Ammon's horn (tissue), 1 donor: ENCODE results near the gene THBS3.
"Not testable (repeated sequence)": the region's sequence is repeated elsewhere in the genome, so short reads cannot be mapped to it uniquely, and the experiment has no call there.

Source experiments
- DNase-seq: peaks from one replicate; pipeline ENCODE4 v3.0.0-alpha.2; 2016; ENCODE audit warnings: low spot score

Gene THBS3

GRCh38 chr1:155173478-155174323 is 34.0 kb downstream of the THBS3 start, which contains the start of gene TRIM46:
TSS of gene TRIM46 (plus strand) at chr1:155173849. CDS start at chr1:155173967, 118 bp downstream.
- peak; percentile 77 for DNase-seq

GRCh38 chr1:155172732-155173477 is 34.8 kb downstream of the THBS3 start, which contains the start of gene KRTCAP2:
TSS of gene KRTCAP2 (minus strand) at chr1:155173304. CDS start at chr1:155173224, 80 bp downstream.
- peak; percentile 97 for DNase-seq

- DNase-seq, result no peak
Observed at GRCh38 chr1:155171836-155172731, 35.6 kb downstream of the THBS3 start.

GRCh38 chr1:155170806-155171205 is 36.9 kb downstream of the THBS3 start:
- DNase-seq, result no peak

- DNase-seq, result no peak
Observed at GRCh38 chr1:155170101-155170785, 37.5 kb downstream of the THBS3 start.

- DNase-seq, result no peak
Observed at GRCh38 chr1:155169541-155169940, 38.2 kb downstream of the THBS3 start.

- no peak for DNase-seq
Observed at GRCh38 chr1:155168456-155169210, 39.1 kb downstream of the THBS3 start.

- not testable (repeated sequence) for DNase-seq
Observed at GRCh38 chr1:155168105-155168445, 39.6 kb downstream of the THBS3 start.

GRCh38 chr1:155167166-155168104 is 40.3 kb downstream of the THBS3 start:
- DNase-seq, result peak; percentile 95

GRCh38 chr1:155166471-155167165 is 41.1 kb downstream of the THBS3 start:
- peak; percentile 62 for DNase-seq

- no peak for DNase-seq
Observed at GRCh38 chr1:155166051-155166470, 41.6 kb downstream of the THBS3 start.

GRCh38 chr1:155164625-155165024 is 43.1 kb downstream of the THBS3 start:
- not testable (repeated sequence) for DNase-seq

GRCh38 chr1:155163785-155164184 is 43.9 kb downstream of the THBS3 start:
- DNase-seq, result not testable (repeated sequence)

GRCh38 chr1:155162631-155163030 is 45.1 kb downstream of the THBS3 start:
- DNase-seq, result not testable (repeated sequence)

- no peak for DNase-seq
Observed at GRCh38 chr1:155160128-155160527, 47.6 kb downstream of the THBS3 start.

- no peak for DNase-seq
Observed at GRCh38 chr1:155158991-155159390, 48.7 kb downstream of the THBS3 start.

- DNase-seq, result not testable (repeated sequence)
Observed at GRCh38 chr1:155155996-155156643, 51.6 kb downstream of the THBS3 start.
